ENCODE results near the gene CRIP1. TPM values are rescaled to one million over a fixed set of nuclear protein-coding genes. Genes with fewer than 3 reads are reported as not detected.

CRIP1 gene
- total and polyA plus RNA-seq, 2 donors (not counting 3 experiments of a cell fraction or from before 2014, with no cell fraction given): 3.1 to 8.1 TPM

DNA sequence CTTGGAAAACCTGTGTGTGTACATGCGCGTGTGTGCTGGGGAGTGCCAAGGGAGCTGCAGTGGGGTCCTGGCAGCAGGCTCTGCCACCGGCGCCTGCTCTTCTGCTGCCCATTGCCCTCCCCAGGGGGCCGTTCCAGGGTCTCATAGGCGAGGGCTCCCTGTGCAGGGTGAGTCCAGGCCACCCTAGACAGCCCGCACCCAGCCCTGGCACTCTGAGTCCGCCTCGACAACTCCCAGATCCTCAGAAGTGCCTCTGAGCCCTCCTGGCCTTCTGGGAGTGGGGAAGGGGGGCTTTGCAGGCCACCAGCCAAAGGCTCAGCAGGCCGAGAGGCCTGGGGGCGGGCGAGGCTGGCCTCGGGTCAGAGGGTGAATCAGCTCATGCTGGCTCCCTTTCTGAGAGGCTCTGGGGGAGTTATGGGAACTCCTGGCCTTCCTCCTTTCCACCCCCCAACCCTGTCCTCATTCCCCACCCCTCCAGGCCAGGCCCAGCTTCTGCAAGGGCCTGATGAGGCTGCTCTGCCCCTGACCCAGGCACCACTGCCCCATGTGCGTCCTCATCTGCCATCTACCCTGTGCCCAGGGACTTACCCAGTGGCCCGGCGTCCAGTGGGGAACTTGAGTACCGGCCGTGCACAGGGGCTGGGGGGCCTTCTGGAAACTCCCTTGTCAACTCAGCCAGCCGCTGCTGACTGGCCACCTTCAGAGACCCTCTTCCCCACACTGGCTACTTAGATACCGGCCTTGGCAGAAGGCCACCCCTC is 2.3 kb downstream of the CRIP1 start:
- H3K9me3 ChIP-seq (replicated peaks; ENCODE audit: control insufficient read depth, insufficient read depth, low read length): no peaks in the 10 kb centered on the region
- dilution Hi-C loops (cut with MboI; ENCODE audit: extremely low pct_ligation_motif_present, low sequenced_read_pairs) (no loop called here), intact Hi-C loops (cut with micrococcal nuclease) (loop anchor here (1.0 kb wide), 1 partner anchor 8 kb away; no protein-coding TSS in a partner anchor)
- FAIRE-seq (no peak), DNase-seq (ENCODE audit: low read depth, low spot score) (no peak)
- H3K36me3 ChIP-seq (ENCODE audit: control insufficient read depth in 2 of 2, extremely low read depth in 1 of 2, insufficient read depth in 2 of 2, low read length in 2 of 2): no peaks in the 10 kb centered on the region
- no peak overlapping the region for H3K4me2 ChIP-seq (ENCODE audit: insufficient read depth, low read length)
- no peak overlapping the region for H3K9ac ChIP-seq (replicated peaks; ENCODE audit: extremely low read depth, insufficient read depth, low read length)
- TF ChIP-seq POLR2AphosphoS5 (IDR thresholded peaks at IDR 0.05; ENCODE audit: insufficient read depth, low read depth, low read length) (no peak), MYC (IDR thresholded peaks at IDR 0.05; ENCODE audit: low read depth, low read length) (no peak), POLR2A (IDR thresholded peaks at IDR 0.05; ENCODE audit: low read depth, low read length) (no peak), FOS (IDR thresholded peaks at IDR 0.05; ENCODE audit: borderline replicate concordance, insufficient read depth, low read length) (no peak), EZH2 (IDR thresholded peaks at IDR 0.05; ENCODE audit: borderline replicate concordance, low read depth, low read length, severe bottlenecking) (no peak)
- H3K4me1 ChIP-seq (ENCODE audit: control insufficient read depth, extremely low read depth, insufficient read depth, low read length): peaks cover 2% of the 10 kb centered on the region
- H2AFZ ChIP-seq (ENCODE audit: low read depth, low read length): no peak overlapping the region
- H3K79me2 ChIP-seq (ENCODE audit: control insufficient read depth, insufficient read depth, low read length): peaks cover 3% of the 10 kb centered on the region
- H3K9me1 ChIP-seq (replicated peaks; ENCODE audit: control insufficient read depth, extremely low read depth, insufficient read depth, low read length): no peaks in the 10 kb centered on the region
- H3K27ac ChIP-seq (ENCODE audit: insufficient read depth, low read depth, low read length): no peak overlapping the region
- no peak overlapping the region for H3K4me3 ChIP-seq (replicated peaks in 1 of 3; ENCODE audit: insufficient read depth in 1 of 3, low read depth in 1 of 3, low read length in 3 of 3)
- ChIA-PET CTCF (interaction anchor here (0.5 to 5.1 kb wide), 22 partner anchors 8 to 399 kb away, joined by 3 to 239 read pairs (median 8); partner anchors contain the start of gene BTBD6), POLR2A (interaction anchor here (1.1 to 1.4 kb wide), 3 partner anchors 8 to 118 kb away, joined by 3 to 9 read pairs (median 6); no protein-coding TSS in a partner anchor)
- no TSS peak for BruUV-seq (replicated peaks)
- H3K27me3 ChIP-seq (ENCODE audit: control insufficient read depth in 2 of 2, insufficient read depth in 2 of 2, low read length in 2 of 2): peaks cover 0 to 12% of the 10 kb centered on the region in 2 experiments
- H4K20me1 ChIP-seq (replicated peaks; ENCODE audit: control insufficient read depth, extremely low read depth, insufficient read depth, low read length): no peaks in the 10 kb centered on the region

Data from endothelial cell of umbilical vein (primary cell).